DMS153 treated with DMSO at 0.1 percent for 48 hours (cell line): ENCODE results near the gene KIF3C.

Experiments used
- DNase-seq: peaks from one replicate; lab custom pipeline; 2025; ENCODE audit not compliant: unreplicated experiment; lab: John Stamatoyannopoulos, UW

KIF3C gene

DNA sequence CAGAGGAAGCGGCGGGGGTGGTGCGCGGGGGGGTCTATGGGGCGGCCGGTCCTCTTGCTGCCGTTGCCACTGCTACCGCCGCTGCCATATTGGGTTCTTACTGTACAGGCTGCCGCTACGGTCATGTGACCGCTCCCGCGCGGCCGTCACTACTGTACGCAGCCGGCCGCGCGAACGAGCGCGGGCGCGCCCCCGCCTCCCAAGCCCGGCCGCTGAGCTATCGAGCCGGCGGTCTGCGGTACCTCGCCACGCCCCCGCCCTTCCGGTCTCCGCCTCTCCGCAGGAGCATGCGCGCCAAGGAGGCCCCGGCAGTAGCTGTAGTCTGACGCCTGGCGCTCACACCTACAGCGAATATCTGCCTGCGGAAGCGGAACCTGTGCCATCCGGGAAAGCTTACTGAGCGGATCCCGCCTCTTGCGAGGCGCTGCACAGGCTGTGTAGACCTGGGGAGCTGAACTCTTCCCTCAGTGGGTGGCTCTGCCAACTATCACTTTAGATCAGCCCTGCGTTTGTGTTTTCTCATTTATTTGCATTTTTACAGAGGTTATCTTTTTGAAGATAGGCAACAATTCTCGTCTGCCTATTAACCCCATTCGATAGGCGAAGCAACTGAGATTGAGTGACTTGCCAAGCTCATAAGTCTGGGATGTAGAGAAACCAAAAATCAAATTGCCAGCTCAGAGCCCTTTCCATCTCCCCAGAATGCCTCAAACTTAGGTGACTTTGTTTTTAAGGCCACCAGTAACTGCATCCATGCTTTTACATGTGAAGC lies 103.8 kb downstream of the KIF3C start, which contains the start of gene ASXL2:
ASXL2 (minus strand) TSS at position 127 of the 772 bp plus-strand sequence. CDS start 265 bp downstream, outside the sequence.
- DNase-seq: peak; percentile 96

DNA sequence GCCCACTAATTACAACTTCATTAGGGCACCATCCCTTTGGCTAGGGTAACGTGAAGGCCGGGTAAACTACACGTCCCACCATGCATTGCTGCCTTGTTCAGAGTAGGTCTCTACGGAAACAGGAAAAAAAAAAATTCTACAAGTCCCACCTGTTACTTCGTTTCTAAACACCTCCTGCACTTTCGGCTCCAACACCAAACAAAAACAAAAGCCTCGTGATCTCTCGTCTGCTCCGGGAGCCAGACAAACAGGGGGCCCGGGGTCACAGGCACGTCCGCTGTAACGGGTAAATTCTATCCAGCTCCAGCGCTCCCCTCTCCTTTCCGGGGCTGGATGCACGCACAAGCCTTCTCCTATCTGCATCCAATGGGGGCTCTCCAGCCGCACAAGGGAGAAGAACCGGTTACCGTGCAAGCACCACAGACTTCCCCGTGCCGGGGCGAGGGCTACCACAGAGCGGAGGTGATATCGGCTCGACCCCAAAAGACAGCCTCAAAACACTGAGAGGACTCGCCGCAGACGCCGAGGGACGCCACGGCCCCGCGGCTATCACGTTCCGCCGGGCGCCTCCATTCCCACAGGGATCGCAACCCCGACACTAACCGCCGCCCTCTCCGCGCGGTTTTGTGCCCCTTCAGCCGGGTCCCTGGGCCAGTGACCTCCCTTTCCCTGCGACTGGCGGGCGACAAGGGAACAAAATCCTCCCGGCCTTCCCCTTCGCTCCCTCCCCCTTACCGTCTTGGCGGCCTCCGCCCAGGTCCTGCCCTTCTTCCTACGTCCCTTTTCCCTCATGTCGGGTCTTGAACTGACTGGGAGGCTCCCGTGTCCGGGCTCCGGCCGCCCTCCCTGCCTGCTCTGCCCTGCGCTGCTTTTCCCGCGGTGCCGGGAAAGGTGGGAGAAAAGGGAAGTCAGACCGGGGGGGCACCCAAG lies 104.6 kb downstream of the KIF3C start:
- peak; percentile 35 for DNase-seq
